Epithelial cell of prostate (primary cell): ENCODE measurements around the gene PLLP.
A peak's percentile ranks its signal among the peaks of the same experiment; 100 is the strongest.

Source experiments
- DNase-seq: peaks from one replicate; pipeline ENCODE4 v3.0.0-alpha.2; 2011; ENCODE audit warnings: low read depth, low spot score
- H3K27ac ChIP-seq: fragments of 450-650 bp; 2 replicates; pipeline ENCODE4 v1.5.1; 2017; ENCODE audit warnings: mild to moderate bottlenecking

The PLLP gene

GRCh38 chr16:57231821-57232350, 52.6 kb downstream of the PLLP start:
- no peak for DNase-seq
- H3K27ac ChIP-seq: peak overlapping the region; percentile 0

- no peak for DNase-seq
- H3K27ac ChIP-seq: no peak overlapping the region
Measured at GRCh38 chr16:57229079-57229478, 55.4 kb downstream of the PLLP start.

GRCh38 chr16:57226701-57227621, 57.5 kb downstream of the PLLP start:
- DNase-seq: no peak
- H3K27ac ChIP-seq: peak overlapping the region; percentile 26

- DNase-seq: no peak
- peak overlapping the region; percentile 26 for H3K27ac ChIP-seq
Measured at GRCh38 chr16:57225978-57226377, 58.5 kb downstream of the PLLP start.

GRCh38 chr16:57224651-57225335, 59.7 kb downstream of the PLLP start:
- DNase-seq: no peak
- no peak overlapping the region for H3K27ac ChIP-seq

- H3K27ac ChIP-seq: no peak overlapping the region
- DNase-seq: no peak
Measured at GRCh38 chr16:57223057-57223456, 61.4 kb downstream of the PLLP start.

GRCh38 chr16:57216968-57217367, 67.5 kb downstream of the PLLP start:
- DNase-seq: no peak
- no peak overlapping the region for H3K27ac ChIP-seq

GRCh38 chr16:57213462-57213861, 71.0 kb downstream of the PLLP start:
- peak overlapping the region; percentile 87 for H3K27ac ChIP-seq
- DNase-seq: peak; percentile 53

- no peak overlapping the region for H3K27ac ChIP-seq
- DNase-seq: no peak
Measured at GRCh38 chr16:57209780-57210179, 74.7 kb downstream of the PLLP start.

- H3K27ac ChIP-seq: no peak overlapping the region
- DNase-seq: no peak
Measured at GRCh38 chr16:57208926-57209325, 75.5 kb downstream of the PLLP start.
